ENCODE data around the gene FHAD1.

GRCh38 chr1:15410223-15410883 is 163.3 kb downstream of the FHAD1 start:
- TF ChIP-seq CTCF (IDR thresholded peaks at IDR 0.05 in 4 of 5, conservative IDR thresholded peaks at IDR 0.05 in 1 of 5), result no peak
- no peak for TF ChIP-seq POLR2A (IDR thresholded peaks at IDR 0.05)
